ENCODE results near the gene RELCH.

- TF ChIP-seq CTCF (IDR thresholded peaks at IDR 0.05) = no peak
- no peak for TF ChIP-seq POLR2AphosphoS5 (IDR thresholded peaks at IDR 0.05)
Observed at GRCh38 chr18:62239475-62239874, 52.4 kb downstream of the RELCH start.

Measured in stomach (tissue), 4 donors.